H1 (cell line): ENCODE data around the gene ACTR6. TPM values are rescaled to one million over a fixed set of nuclear protein-coding genes. Genes with fewer than 3 reads are reported as not detected.

Experiments used
- ASH2L ChIP-seq: fragments of 200-600, 300-600 bp; sonication (generic); IDR thresholded peaks from one replicate; pipeline ENCODE4 v1.7.1; 2017; ENCODE audit warnings: low read length
- CEBPB ChIP-seq: IDR thresholded peaks from 2 replicates; pipeline ENCODE4 v1.6.1; 2012; ENCODE audit warnings: low read depth, low read length
- CHD2 ChIP-seq: IDR thresholded peaks from 2 replicates; pipeline ENCODE4 v1.6.1; 2012; ENCODE audit warnings: low read length, improper control_type of control experiment
- FOSL1 ChIP-seq: IDR thresholded peaks from 2 replicates; pipeline ENCODE4 v1.6.1; 2011; ENCODE audit warnings: mild to moderate bottlenecking, low read depth, low read length, moderate library complexity; ENCODE audit not compliant: insufficient read depth
- GABPA ChIP-seq: IDR thresholded peaks from 2 replicates; pipeline ENCODE4 v1.6.1; 2011; ENCODE audit warnings: mild to moderate bottlenecking, low read length, moderate library complexity, borderline replicate concordance; ENCODE audit not compliant: insufficient read depth
- HDAC2 ChIP-seq, 2 experiments: fragments of 300-600 bp in 1 of 2; sonication (generic) in 1 of 2; IDR thresholded peaks; 2 replicates each; pipeline ENCODE4 v1.6.1; 2011 to 2012; ENCODE audit warnings: low read depth in 2 of 2, low read length in 2 of 2, mild to moderate bottlenecking in 2 of 2, moderate library complexity in 2 of 2, borderline replicate concordance in 1 of 2, inconsistent platforms in 1 of 2
- JUND ChIP-seq: IDR thresholded peaks from 2 replicates; pipeline ENCODE4 v1.6.1; 2011; ENCODE audit warnings: mild to moderate bottlenecking, improper control_type of control experiment, low read length
- KDM1A ChIP-seq: fragments of 200-600, 300-600 bp; sonication (generic); IDR thresholded peaks from 2 replicates; pipeline ENCODE4 v1.7.1; 2016; ENCODE audit warnings: mild to moderate bottlenecking, low read length, borderline replicate concordance
- SP2 ChIP-seq: IDR thresholded peaks from 2 replicates; pipeline ENCODE4 v1.6.1; 2012; ENCODE audit warnings: mild to moderate bottlenecking, low read length, inconsistent platforms
- SP4 ChIP-seq: IDR thresholded peaks from 2 replicates; pipeline ENCODE4 v1.6.1; 2012; ENCODE audit warnings: low read length, inconsistent platforms
- SRF ChIP-seq: IDR thresholded peaks from 2 replicates; pipeline ENCODE4 v1.6.1; 2011; ENCODE audit warnings: mild to moderate bottlenecking, low read depth, low read length, moderate library complexity
- TAF1 ChIP-seq: IDR thresholded peaks from 2 replicates; pipeline ENCODE4 v1.6.1; 2011; ENCODE audit warnings: mild to moderate bottlenecking, low read depth, low read length
- YY1 ChIP-seq: IDR thresholded peaks from 2 replicates; pipeline ENCODE4 v1.6.1; 2011; ENCODE audit warnings: low read depth, mild to moderate bottlenecking, low read length
- polyA plus RNA-seq, 7 experiments: library from polyadenylated mRNA; depleted of rRNA in 3 of 7; stranded (reverse) in 5 of 7; unstranded in 2 of 7; fragments of >200 nt in 5 of 7; fragments of 200-250 nt in 2 of 7; gene quantifications; 1 replicate in 5 of 7; 2 replicates in 1 of 7; 4 replicates in 1 of 7; pipeline versions ENCODE4 v1.2.1 to v1.2.3, GENCODE V29; 2011 to 2013; ENCODE audit warnings: missing spikeins in 2 of 7, mixed read lengths in 2 of 7
- total RNA-seq: library from RNA; stranded (reverse); fragmentation: NEBNext Ultra II Directional; extraction: Animal tissue kit (Norgen Biotek cat#: 25700); gene quantifications from 2 replicates; pipeline ENCODE4 v1.2.1, GENCODE V29; 2021
- TF ChIP-seq, protein P1 (sequence below): IDR thresholded peaks from 2 replicates; pipeline ENCODE4 v1.6.1; 2011; ENCODE audit warnings: low read length, improper control_type of control experiment

The ACTR6 gene
- total and polyA plus RNA-seq, 2 of the 8 experiments (the other 6 are each of a cell fraction or from before 2014, with no cell fraction given): 10.2 to 36.8 TPM

DNA sequence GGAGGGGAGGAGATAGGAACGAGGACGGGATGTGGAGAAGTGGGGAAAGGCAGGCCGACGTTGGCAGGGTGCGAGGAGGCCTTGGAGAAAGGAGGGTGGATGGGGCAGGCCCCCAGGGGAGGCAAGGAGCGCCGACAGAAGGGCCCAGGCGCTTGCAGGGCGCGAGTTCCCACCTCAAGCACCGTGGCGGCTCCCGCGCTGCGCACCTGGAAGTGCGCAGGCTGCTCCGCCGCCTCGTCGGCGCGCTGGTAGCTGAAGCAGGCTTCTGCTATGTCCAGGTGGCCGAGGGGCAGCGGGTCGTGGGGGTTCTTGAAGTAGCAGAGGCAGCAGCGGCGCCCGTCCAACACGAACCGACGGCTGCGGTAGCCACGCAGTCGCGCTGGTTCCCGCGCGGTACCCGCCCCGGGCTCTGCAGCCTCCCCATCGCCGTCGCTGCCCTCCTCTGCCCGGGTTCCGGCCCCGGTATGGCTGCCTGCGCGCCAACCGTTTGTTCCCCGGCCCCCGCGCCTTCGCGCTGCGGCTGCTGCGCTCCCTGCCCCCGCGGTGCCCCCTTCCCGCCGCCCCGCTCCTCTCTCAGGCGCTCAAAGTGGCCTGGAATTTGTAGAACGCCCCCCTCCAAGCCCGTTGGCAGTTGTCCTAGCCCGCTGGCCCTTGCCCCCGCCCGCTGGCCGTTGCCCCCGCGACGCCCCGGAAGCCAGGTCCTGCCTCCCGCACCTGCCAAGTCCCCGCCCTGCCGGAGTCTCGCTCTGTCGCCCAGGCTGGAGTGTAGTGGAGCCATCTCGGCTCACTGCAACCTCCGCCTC is 1.1 kb upstream of the ACTR6 start (continued):
- TF ChIP-seq KDM1A: no peak
- TF ChIP-seq GABPA: no peak
- no peak for TF ChIP-seq FOSL1
- no peak for TF ChIP-seq CEBPB
- TF ChIP-seq ASH2L: peak; percentile 90
- TF ChIP-seq SRF: no peak
- TF ChIP-seq, protein P1, sequence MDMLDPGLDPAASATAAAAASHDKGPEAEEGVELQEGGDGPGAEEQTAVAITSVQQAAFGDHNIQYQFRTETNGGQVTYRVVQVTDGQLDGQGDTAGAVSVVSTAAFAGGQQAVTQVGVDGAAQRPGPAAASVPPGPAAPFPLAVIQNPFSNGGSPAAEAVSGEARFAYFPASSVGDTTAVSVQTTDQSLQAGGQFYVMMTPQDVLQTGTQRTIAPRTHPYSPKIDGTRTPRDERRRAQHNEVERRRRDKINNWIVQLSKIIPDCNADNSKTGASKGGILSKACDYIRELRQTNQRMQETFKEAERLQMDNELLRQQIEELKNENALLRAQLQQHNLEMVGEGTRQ: no peak
- no peak for TF ChIP-seq SP2
- TF ChIP-seq YY1: peak; percentile 66; the same call in 1 of the 2 replicates
- TF ChIP-seq CHD2: no peak
- TF ChIP-seq JUND: no peak
- peak in 1 of 2 experiments; percentile 61; a peak in 1 of 4 replicates for TF ChIP-seq HDAC2 (IDR thresholded peaks at IDR 0.05; ENCODE audit: borderline replicate concordance in 1 of 2, low read depth in 2 of 2, low read length in 2 of 2)
- peak; percentile 59 for TF ChIP-seq TAF1
- no peak for TF ChIP-seq SP4
